Femur (tissue), 1 donor: Measurements from ENCODE around the gene FGF11.

ENCODE experiments used
- DNase-seq: peaks from one replicate; pipeline ENCODE4 v3.0.0-alpha.2; 2017

The FGF11 gene

GRCh38 chr17:7439462-7440112 lies at the start of gene FGF11:
FGF11 (plus strand) TSS chr17:7439512; CDS start chr17:7439621, 109 bp downstream.
- DNase-seq = no peak

- no peak for DNase-seq
Observed at GRCh38 chr17:7389924-7390910, 49.1 kb upstream of the FGF11 start.

- DNase-seq = no peak
Observed at GRCh38 chr17:7391307-7391706, 48.0 kb upstream of the FGF11 start.

GRCh38 chr17:7392696-7393612 lies 46.4 kb upstream of the FGF11 start:
- DNase-seq = no peak

- no peak for DNase-seq
Observed at GRCh38 chr17:7393613-7394451, 45.5 kb upstream of the FGF11 start.

GRCh38 chr17:7394452-7395191 lies 44.7 kb upstream of the FGF11 start, which contains the start of gene PLSCR3:
PLSCR3 (minus strand) TSS chr17:7394525; CDS start chr17:7394110, 415 bp downstream.
- peak; percentile 93 for DNase-seq

GRCh38 chr17:7396147-7396546 lies 43.2 kb upstream of the FGF11 start:
- DNase-seq = no peak

GRCh38 chr17:7398612-7399011 lies 40.7 kb upstream of the FGF11 start:
- no peak for DNase-seq

- no peak for DNase-seq
Observed at GRCh38 chr17:7403043-7403726, 36.1 kb upstream of the FGF11 start.

GRCh38 chr17:7403727-7403976 lies 35.7 kb upstream of the FGF11 start:
- no peak for DNase-seq

- peak; percentile 100 for DNase-seq
Observed at GRCh38 chr17:7403977-7404736, 35.2 kb upstream of the FGF11 start, which contains the start of gene TMEM256. TMEM256 (minus strand) TSS chr17:7404097; CDS start chr17:7404084, 13 bp downstream.

- DNase-seq = peak; percentile 79
Observed at GRCh38 chr17:7404737-7405349, 34.5 kb upstream of the FGF11 start.

GRCh38 chr17:7405350-7406234 lies 33.7 kb upstream of the FGF11 start:
- no peak for DNase-seq

GRCh38 chr17:7406235-7406825 lies 33.0 kb upstream of the FGF11 start:
- no peak for DNase-seq

- no peak for DNase-seq
Observed at GRCh38 chr17:7407082-7407481, 32.2 kb upstream of the FGF11 start.

GRCh38 chr17:7407485-7408251 lies 31.6 kb upstream of the FGF11 start, which contains the start of gene NLGN2:
NLGN2 (plus strand) TSS chr17:7407845; CDS start chr17:7408256, 411 bp downstream.
- DNase-seq = no peak

- DNase-seq = no peak
Observed at GRCh38 chr17:7408252-7408727, 31.0 kb upstream of the FGF11 start.
